HG03378 (cell line): Measurements from ENCODE around the gene AMOTL1.
A peak's percentile ranks its signal among the peaks of the same experiment; 100 is the strongest.
"Not testable (repeated sequence)": the region's sequence is repeated elsewhere in the genome, so short reads cannot be mapped to it uniquely, and the experiment has no call there.

Source experiments
- ATAC-seq: cut with Tn5 transposase; IDR thresholded peaks from one replicate; pipeline ENCODE4 v1.9.1; 2021; ENCODE audit warnings: mild to moderate bottlenecking, moderate library complexity; ENCODE audit not compliant: unreplicated experiment

AMOTL1 gene

GRCh38 chr11:94913718-94914394 is 145.7 kb downstream of the AMOTL1 start:
- not testable (repeated sequence) for ATAC-seq

GRCh38 chr11:94920311-94920710 is 152.2 kb downstream of the AMOTL1 start:
- no peak for ATAC-seq

DNA sequence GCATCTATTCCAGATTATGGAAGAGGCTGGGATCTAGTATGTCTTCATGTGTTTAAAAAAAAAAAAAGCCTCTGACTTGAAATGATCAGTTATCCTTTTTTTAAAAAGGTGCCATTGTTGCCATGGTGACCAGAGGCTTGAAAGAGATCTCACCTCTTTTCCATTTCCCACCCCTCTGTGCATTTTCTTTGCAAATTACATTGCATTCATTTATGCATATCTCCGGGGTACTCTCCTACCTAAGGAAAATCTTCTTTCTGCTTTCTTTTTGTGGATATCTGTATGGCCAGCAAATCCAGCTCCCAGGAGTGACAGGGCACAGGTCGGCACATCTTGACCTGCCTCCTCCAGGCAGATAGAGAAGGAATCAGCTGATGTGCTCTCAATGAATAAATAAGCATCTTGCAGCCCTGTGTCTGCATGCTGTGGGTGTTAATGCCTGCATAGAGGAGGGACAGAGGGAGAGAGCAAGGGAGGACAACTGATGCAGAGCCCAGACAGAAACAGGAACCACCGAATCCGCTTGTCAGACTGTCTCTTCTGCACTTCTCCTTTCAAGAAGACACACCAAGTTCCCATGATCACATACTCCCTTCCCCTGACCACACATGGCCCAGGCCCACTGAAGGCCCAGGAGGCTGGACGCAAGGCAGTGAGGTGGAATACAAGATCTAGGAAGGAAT is 154.3 kb downstream of the AMOTL1 start:
- ATAC-seq = no peak

DNA sequence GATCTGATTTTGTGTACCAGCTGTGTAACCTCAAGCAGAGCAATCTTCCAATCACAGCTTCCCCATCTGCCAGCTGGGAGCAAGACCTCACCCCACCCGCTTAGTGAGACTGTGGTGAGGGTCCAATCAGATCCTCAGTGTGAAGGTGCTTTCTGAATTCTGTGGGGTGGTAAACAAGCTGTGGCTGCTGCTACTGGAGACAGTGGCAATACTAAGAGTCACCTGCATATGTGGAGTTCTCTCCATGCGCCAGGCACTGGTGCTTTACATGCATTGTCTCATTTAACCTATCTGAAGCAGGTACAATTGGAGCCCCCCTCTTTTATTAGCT is 154.8 kb downstream of the AMOTL1 start:
- no peak for ATAC-seq

- ATAC-seq = no peak
These were observed 156.0 kb downstream of the AMOTL1 start for GRCh38 chr11:94924171-94924572.

GRCh38 chr11:94924612-94925011 is 156.5 kb downstream of the AMOTL1 start:
- no peak for ATAC-seq

DNA sequence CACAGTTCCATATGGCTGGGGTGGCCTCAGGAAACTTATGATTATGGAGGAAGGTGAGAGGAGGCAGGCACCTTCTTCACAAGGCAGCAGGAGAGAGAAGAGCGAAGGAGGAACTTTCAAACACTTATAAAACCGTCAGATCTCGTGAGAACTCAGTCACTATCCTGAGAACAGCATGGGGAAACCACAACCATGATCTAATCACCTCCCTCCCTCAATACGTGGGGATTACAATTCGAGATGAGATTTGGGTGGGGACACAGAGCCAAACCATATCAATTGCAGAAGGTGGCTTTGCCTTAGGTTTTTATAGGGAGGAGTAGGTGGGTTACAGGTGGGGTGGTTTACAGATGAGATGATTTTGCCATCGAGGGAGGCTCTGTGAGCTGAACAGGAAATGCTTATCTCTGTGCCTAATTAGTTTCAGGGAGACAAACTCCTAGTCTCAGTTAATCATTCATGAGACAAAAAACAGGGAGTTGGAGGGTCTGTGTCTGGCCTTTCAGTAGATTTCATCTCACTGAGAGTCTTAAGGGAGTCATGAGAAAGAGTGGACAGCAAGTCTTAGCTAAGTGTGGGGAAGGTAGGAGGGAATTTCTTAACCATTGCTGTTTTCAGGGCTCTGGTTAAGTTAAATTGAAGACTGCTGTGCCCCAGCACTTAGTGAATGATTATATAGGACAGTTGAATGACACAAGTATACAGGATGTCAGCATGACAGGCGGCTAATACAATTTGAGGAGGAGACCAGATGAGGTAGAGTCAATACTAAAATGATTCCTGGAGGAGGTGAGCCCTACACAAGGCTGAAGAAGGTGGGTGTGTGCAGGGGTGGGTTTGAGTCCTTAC is 157.5 kb downstream of the AMOTL1 start:
- ATAC-seq = peak; percentile 70

GRCh38 chr11:94926271-94926625 is 158.1 kb downstream of the AMOTL1 start:
- peak; percentile 13 for ATAC-seq
